ENCODE data around the gene RASD2. TPM values are rescaled to one million over a fixed set of nuclear protein-coding genes. Genes with fewer than 3 reads are reported as not detected.

Gene RASD2
- total RNA-seq, 1 experiment from 2014 or later: 0.42 TPM

GRCh38 chr22:35510481-35510934 lies 30.1 kb upstream of the RASD2 start:
- no peak overlapping the region for H3K4ac ChIP-seq (ENCODE audit: low read depth, low read length)
- Mint-ChIP-seq H3K4me1 (peaks cover 31 to 41% of the 10 kb centered on the region in 2 experiments), H3K4me3 (no peak overlapping the region), H3K27me3 (ENCODE audit: low read depth) (peaks cover 26% of the 10 kb centered on the region), H3K36me3 (ENCODE audit: insufficient read depth in 1 of 3, low read depth in 3 of 3) (no peaks in the 10 kb centered on the region), H3K27ac (peak overlapping the region in 1 of 3 experiments; percentile 94; a peak in 2 of 7 replicates), H3K9me3 (no peaks in the 10 kb centered on the region)
- no peak overlapping the region for H3K27ac ChIP-seq (ENCODE audit: insufficient read length, low read depth, low read length)
- no peak overlapping the region for H4K91ac ChIP-seq (ENCODE audit: insufficient read length, low read depth, low read length)
- H3K79me2 ChIP-seq (ENCODE audit: insufficient read depth, low read length): no peaks in the 10 kb centered on the region
- no peak overlapping the region for H4K8ac ChIP-seq (replicated peaks; ENCODE audit: insufficient read length, low read depth, low read length)
- H3K23ac ChIP-seq (ENCODE audit: insufficient read length, low read depth, low read length): no peak overlapping the region
- no peak overlapping the region for H2BK120ac ChIP-seq (ENCODE audit: low read depth, low read length, poor library complexity, severe bottlenecking)
- DNase-seq: no peak
- no peak overlapping the region for H2BK12ac ChIP-seq (ENCODE audit: insufficient read length, low read depth, low read length)
- H3T11ph ChIP-seq (ENCODE audit: low read length): no peak overlapping the region
- H3K4me1 ChIP-seq (ENCODE audit: insufficient read depth, low read length): peaks cover 8% of the 10 kb centered on the region; the same call in 1 of the 2 replicates
- no CpG with 5 or more reads among the region's 6 CpGs for WGBS (ENCODE audit: extremely low coverage, insufficient read length, low lambda C conversion rate)
- no peak overlapping the region for H2BK5ac ChIP-seq (ENCODE audit: insufficient read length, low read length)
- no peak overlapping the region for H2BK15ac ChIP-seq (ENCODE audit: low read depth, low read length)
- no peaks in the 10 kb centered on the region for H3K9me3 ChIP-seq (ENCODE audit: control insufficient read depth, low read depth, low read length)
- no peak overlapping the region for H3K56ac ChIP-seq (ENCODE audit: insufficient read length, low read depth, low read length)
- H3K4me2 ChIP-seq (ENCODE audit: insufficient read depth, insufficient read length, low read length): no peak overlapping the region
- no peak overlapping the region for H3K9ac ChIP-seq (ENCODE audit: extremely low read depth, insufficient read length, low read length)
- no peak for TF ChIP-seq CTCF (conservative IDR thresholded peaks at IDR 0.05)
- H3K27me3 ChIP-seq (ENCODE audit: insufficient read depth, low read length): no peaks in the 10 kb centered on the region
- no peaks in the 10 kb centered on the region for H4K20me1 ChIP-seq (ENCODE audit: control insufficient read depth, insufficient read depth, insufficient read length)
- peak overlapping the region; percentile 50 for H3K18ac ChIP-seq (ENCODE audit: insufficient read length, low read depth, low read length)
- no peaks in the 10 kb centered on the region for H3K23me2 ChIP-seq (ENCODE audit: insufficient read length, low read depth, low read length, poor library complexity, severe bottlenecking)
- H2AFZ ChIP-seq (ENCODE audit: low read length): no peak overlapping the region
- H3K14ac ChIP-seq (ENCODE audit: insufficient read depth, low read length): no peak overlapping the region
- H3K79me1 ChIP-seq (ENCODE audit: insufficient read depth, low read depth, low read length, poor library complexity, severe bottlenecking): no peaks in the 10 kb centered on the region
- H2BK20ac ChIP-seq (ENCODE audit: low read depth, low read length, poor library complexity, severe bottlenecking): no peak overlapping the region
- no peak overlapping the region for H4K5ac ChIP-seq (ENCODE audit: insufficient read length, low read depth, low read length)
- no peak overlapping the region for H2AK5ac ChIP-seq (ENCODE audit: insufficient read length, low read length)
